Measurements from ENCODE around the gene SLC19A1. TPM values are rescaled to one million over a fixed set of nuclear protein-coding genes. Genes with fewer than 3 reads are reported as not detected.
"Not testable (repeated sequence)": the region's sequence is repeated elsewhere in the genome, so short reads cannot be mapped to it uniquely, and the experiment has no call there.

SLC19A1 gene
- total RNA-seq, 2 donors from 2014 or later: 23.3 to 110 TPM

DNA sequence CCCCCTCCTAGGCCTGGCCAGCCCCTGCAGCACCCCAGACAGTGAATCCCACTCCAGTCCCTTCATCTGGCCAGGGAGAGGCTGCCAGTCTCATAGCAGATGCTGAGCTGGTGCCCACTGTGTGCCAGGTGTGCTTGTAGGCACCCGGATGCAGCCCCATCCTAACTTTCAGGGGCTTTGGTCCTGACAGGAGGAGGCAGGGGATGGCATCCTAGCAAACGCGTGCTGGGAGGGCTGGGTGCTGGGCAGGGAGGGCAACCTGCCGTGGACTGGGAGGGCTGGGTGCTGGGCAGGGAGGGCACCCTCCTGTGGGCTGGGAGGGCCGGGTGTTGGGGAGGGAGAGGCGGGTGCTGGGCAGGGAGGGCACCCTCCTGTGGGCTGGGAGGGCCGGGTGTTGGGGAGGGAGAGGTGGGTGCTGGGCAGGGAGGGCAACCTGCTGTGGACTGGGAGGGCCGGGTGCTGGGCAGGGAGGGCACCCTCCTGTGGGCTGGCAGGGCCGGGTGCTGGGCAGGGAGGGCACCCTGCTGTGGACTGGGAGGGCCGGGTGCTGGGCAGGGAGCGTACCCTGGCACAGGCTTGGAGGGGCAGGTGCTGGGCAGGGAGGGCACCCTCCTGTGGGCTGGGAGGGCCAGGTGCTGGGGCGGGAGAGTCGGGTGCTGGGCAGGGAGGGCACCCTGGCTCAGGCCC lies 35.3 kb downstream of the SLC19A1 start:
- Mint-ChIP-seq H3K27me3 (no peaks in the 10 kb centered on the region), H3K27ac (no peak overlapping the region), H3K9me3 (no peaks in the 10 kb centered on the region), H3K4me1 (ENCODE audit: low read depth in 2 of 2) (no peaks in the 10 kb centered on the region), H3K36me3 (no peaks in the 10 kb centered on the region), H3K4me3 (no peak overlapping the region)
- ATAC-seq (no peak), DNase-seq (ENCODE audit: low spot score) (peak; percentile 57)

- ATAC-seq: no peak
- Mint-ChIP-seq H3K4me3 (no peak overlapping the region), H3K36me3 (no peaks in the 10 kb centered on the region), H3K27me3 (no peaks in the 10 kb centered on the region), H3K27ac (no peak overlapping the region), H3K9me3 (no peaks in the 10 kb centered on the region), H3K4me1 (ENCODE audit: low read depth in 2 of 2) (no peaks in the 10 kb centered on the region)
- DNase-seq (ENCODE audit: low spot score): peak; percentile 42
These were observed 35.9 kb downstream of the SLC19A1 start for GRCh38 chr21:45506241-45506817.

GRCh38 chr21:45505416-45506021 lies 36.7 kb downstream of the SLC19A1 start:
- no peak overlapping the region for H3K27ac Mint-ChIP-seq
- no peak overlapping the region for H3K4me3 Mint-ChIP-seq
- H3K27me3 Mint-ChIP-seq: no peaks in the 10 kb centered on the region
- no peaks in the 10 kb centered on the region for H3K36me3 Mint-ChIP-seq
- ATAC-seq (no peak), DNase-seq (ENCODE audit: low spot score) (peak; percentile 28)
- no peaks in the 10 kb centered on the region for H3K9me3 Mint-ChIP-seq
- H3K4me1 Mint-ChIP-seq (ENCODE audit: low read depth in 2 of 2): no peaks in the 10 kb centered on the region

DNA sequence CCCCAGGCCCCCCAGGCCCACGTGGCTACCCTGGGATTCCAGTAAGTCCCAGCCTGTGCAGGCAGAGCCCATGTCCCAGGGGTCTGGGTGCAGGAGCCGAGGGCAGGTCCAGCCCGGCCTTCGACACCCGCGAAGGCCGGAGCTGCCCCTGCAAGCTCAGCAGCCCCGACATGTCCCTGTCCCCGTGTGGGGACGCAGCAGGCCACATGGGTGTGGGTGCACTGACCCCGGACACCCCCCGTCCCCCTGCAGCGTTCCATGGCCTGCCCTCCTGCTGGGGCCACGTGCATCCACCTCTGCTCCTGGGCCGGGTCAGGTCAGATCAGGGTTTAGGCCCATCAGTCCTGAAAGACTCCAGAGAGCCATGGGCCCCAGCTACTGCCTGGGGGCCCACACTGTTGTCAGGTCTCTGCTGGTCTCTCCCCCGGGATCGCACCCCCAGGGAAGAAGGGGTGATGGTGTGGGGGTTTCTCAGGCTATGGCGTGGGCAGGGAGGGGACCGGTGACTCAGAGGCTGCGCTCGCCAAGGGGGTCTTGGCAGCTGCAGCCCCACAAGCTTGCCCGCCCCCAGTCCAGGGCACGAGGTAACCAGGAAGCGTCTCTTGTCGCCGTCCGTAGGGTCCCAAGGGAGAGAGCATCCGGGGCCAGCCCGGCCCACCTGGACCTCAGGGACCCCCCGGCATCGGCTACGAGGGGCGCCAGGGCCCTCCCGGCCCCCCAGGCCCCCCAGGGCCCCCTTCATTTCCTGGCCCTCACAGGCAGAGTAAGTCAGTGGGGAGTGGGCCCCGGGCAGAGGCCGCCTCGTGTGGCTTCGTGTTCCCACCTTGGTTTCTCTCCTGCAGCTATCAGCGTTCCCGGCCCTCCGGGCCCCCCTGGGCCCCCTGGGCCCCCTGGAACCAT lies 37.5 kb downstream of the SLC19A1 start:
- ATAC-seq: no peak
- Mint-ChIP-seq H3K4me1 (ENCODE audit: low read depth in 2 of 2) (peaks cover 3 to 4% of the 10 kb centered on the region in 2 donors), H3K4me3 (no peak overlapping the region), H3K27me3 (no peaks in the 10 kb centered on the region), H3K9me3 (no peaks in the 10 kb centered on the region), H3K36me3 (no peaks in the 10 kb centered on the region), H3K27ac (no peak overlapping the region)
- peak; percentile 58 for DNase-seq (ENCODE audit: low spot score)

DNA sequence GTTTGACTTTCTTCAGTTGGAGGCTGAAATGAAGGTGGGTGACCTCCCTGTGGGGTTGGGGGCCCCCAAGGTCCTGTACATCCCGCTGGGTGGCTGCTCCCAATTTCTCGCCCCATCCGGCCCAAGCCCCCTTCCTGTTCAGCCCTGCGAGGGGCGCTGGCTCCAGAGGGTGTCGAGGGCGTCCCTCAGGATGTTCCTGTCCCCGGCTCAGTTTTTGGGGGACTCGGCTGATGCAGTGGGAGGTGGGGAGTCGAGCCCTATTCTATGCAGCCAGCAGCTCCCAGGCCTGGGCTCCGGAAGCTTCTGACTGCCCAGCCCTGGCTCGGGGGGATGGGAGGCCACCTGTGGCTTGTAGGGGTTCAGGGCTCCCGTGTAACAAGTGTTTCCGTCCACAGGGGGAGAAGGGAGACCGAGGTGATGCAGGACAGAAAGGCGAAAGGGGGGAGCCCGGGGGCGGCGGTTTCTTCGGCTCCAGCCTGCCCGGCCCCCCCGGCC lies 38.2 kb downstream of the SLC19A1 start:
- Mint-ChIP-seq H3K4me3 (no peak overlapping the region), H3K9me3 (peaks cover 2% of the 10 kb centered on the region), H3K36me3 (no peaks in the 10 kb centered on the region), H3K27me3 (no peaks in the 10 kb centered on the region), H3K4me1 (ENCODE audit: low read depth in 2 of 2) (peaks cover 8% of the 10 kb centered on the region in 2 donors), H3K27ac (no peak overlapping the region)
- ATAC-seq: no peak
- peak; percentile 49 for DNase-seq (ENCODE audit: low spot score)

DNA sequence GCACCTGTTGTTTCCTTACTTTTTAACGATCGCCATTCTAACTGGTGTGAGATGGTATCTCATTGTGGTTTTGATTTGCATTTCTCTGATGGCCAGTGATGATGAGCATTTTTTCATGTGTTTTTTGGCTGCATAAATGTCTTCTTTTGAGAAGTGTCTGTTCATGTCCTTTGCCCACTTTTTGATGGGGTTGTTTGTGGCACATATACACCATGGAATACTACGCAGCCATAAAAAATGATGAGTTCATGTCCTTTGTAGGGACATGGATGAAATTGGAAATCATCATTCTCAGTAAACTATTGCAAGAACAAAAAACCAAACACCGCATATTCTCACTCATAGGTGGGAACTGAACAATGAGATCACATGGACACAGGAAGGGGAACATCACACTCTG lies 39.0 kb downstream of the SLC19A1 start:
- H3K36me3 Mint-ChIP-seq; DNase-seq (ENCODE audit: low spot score); H3K4me3 Mint-ChIP-seq; ATAC-seq; H3K9me3 Mint-ChIP-seq; H3K27ac Mint-ChIP-seq; H3K27me3 Mint-ChIP-seq; H3K4me1 Mint-ChIP-seq (ENCODE audit: low read depth in 2 of 2): not testable (repeated sequence)

GRCh38 chr21:45502600-45502999 lies 39.6 kb downstream of the SLC19A1 start:
- H3K4me3 Mint-ChIP-seq: no peak overlapping the region
- peaks cover 2% of the 10 kb centered on the region for H3K9me3 Mint-ChIP-seq
- H3K27me3 Mint-ChIP-seq: no peaks in the 10 kb centered on the region
- H3K4me1 Mint-ChIP-seq (ENCODE audit: low read depth in 2 of 2): peaks cover 8 to 10% of the 10 kb centered on the region in 2 donors
- peak; percentile 35 for DNase-seq (ENCODE audit: low spot score)
- H3K36me3 Mint-ChIP-seq: no peaks in the 10 kb centered on the region
- no peak for ATAC-seq
- no peak overlapping the region for H3K27ac Mint-ChIP-seq

DNA sequence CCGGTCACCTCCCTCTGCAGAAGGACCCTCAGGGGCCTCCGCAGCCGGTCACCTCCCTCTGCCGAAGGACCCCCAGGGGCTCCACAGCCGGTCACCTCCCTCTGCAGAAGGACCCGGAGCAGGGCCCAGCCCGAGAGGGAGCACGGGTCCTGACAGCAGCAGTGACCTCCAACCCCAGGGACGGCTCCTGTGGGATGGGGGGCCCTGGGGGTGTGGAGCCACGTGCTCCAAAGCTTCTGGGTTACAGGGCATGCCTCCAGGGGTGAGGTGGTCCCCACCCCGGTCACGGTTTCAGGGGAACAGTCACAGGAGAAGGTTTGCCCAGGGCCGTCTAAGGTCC lies 40.3 kb downstream of the SLC19A1 start:
- no peak overlapping the region for H3K27ac Mint-ChIP-seq
- H3K4me3 Mint-ChIP-seq: no peak overlapping the region
- peaks cover 8 to 10% of the 10 kb centered on the region in 2 donors for H3K4me1 Mint-ChIP-seq (ENCODE audit: low read depth in 2 of 2)
- ATAC-seq (no peak), DNase-seq (ENCODE audit: low spot score) (peak; percentile 55)
- peaks cover 2% of the 10 kb centered on the region for H3K9me3 Mint-ChIP-seq
- no peaks in the 10 kb centered on the region for H3K27me3 Mint-ChIP-seq
- H3K36me3 Mint-ChIP-seq: no peaks in the 10 kb centered on the region

- H3K27ac Mint-ChIP-seq; H3K4me1 Mint-ChIP-seq (ENCODE audit: low read depth in 2 of 2); H3K4me3 Mint-ChIP-seq; ATAC-seq; H3K36me3 Mint-ChIP-seq; H3K27me3 Mint-ChIP-seq; H3K9me3 Mint-ChIP-seq: not testable (repeated sequence)
- peak; percentile 58 for DNase-seq (ENCODE audit: low spot score)
These were observed 40.9 kb downstream of the SLC19A1 start for GRCh38 chr21:45501081-45502005.

DNA sequence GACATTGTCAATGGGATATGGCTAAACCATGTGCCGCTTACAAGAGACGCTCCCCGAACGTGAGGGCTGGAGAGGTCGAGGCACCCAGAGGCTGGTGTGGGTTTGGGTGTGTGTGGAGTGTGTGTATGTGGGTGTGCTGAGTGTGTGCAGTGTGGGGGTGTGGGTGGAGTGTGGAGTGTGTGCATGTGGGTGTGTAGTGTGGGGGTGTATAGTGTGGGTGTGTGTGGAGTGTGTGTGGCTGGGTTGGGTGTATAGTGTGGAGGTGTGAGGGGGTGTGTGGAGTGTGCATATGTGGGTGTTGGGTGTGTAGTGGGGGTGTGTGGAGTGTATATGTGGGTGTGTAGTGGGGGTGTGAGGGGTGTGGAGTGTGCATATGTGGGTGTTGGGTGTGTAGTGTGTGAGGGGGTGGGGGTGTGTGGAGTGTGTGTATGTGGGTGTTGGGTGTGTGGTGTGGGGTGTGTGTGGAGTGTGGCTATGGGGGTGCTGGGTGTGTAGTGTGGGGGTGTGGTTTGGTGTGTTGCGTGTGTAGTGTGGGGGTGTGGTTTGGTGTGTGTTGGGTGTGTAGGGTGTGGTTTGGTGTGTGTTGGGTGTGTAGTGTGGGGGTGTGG lies 42.2 kb downstream of the SLC19A1 start:
- no peak overlapping the region for H3K27ac Mint-ChIP-seq
- no peak overlapping the region for H3K4me3 Mint-ChIP-seq
- ATAC-seq (peak in 1 of 2 donors; percentile 23), DNase-seq (ENCODE audit: low spot score) (peak; percentile 23)
- H3K4me1 Mint-ChIP-seq (ENCODE audit: low read depth in 2 of 2): peaks cover 8 to 10% of the 10 kb centered on the region in 2 donors
- H3K27me3 Mint-ChIP-seq: no peaks in the 10 kb centered on the region
- no peaks in the 10 kb centered on the region for H3K36me3 Mint-ChIP-seq
- peaks cover 2% of the 10 kb centered on the region for H3K9me3 Mint-ChIP-seq

DNA sequence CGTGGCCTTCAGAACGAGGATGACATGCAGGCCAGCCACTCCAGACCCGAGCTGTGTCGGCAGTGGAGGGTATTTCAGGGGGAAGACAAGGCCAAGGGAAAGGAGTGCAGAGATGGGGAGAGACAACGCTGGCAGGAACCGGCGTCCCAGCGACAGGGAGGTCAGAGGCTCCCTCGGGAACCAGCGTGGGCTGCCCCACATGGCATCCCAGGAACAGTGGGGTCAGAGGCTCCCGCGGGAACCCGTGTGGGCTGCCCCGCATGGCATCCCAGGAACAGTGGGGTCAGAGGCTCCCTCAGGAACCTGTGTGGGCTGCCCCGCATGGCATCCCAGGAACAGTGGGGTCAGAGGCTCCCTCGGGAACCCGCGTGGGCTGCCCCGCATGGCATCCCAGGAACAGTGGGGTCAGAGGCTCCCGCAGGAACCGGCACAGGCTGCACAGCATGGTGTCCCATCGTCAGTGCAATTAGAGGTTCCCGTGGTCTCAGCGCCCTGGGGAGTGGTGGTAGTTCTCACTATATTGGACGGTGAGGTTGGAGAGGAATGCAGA lies 43.0 kb downstream of the SLC19A1 start:
- ATAC-seq (no peak), DNase-seq (ENCODE audit: low spot score) (peak; percentile 52)
- H3K4me1 Mint-ChIP-seq (ENCODE audit: low read depth in 2 of 2): peaks cover 8 to 10% of the 10 kb centered on the region in 2 donors
- H3K27ac Mint-ChIP-seq: peak overlapping the region in 1 of 2 donors; percentile 42
- H3K36me3 Mint-ChIP-seq: no peaks in the 10 kb centered on the region
- no peak overlapping the region for H3K4me3 Mint-ChIP-seq
- peaks cover 2% of the 10 kb centered on the region for H3K9me3 Mint-ChIP-seq
- no peaks in the 10 kb centered on the region for H3K27me3 Mint-ChIP-seq

DNA sequence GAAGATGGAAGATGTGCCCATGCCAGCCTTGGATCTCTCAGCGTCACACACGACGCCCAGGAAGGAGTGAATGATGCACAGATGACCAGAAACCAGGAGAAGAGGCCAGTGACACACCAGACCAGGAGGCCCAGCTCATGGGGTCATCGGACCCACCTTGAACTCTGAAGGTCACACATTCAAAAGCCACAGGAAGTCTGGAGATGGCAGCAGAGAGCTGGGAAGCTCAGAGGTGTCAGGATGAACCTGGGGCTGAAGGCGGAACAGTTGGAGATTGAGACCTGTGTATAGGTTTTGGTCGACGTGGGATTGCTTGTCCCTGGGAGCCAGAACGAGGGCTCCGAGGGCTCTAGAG lies 43.6 kb downstream of the SLC19A1 start:
- H3K27me3 Mint-ChIP-seq: no peaks in the 10 kb centered on the region
- H3K9me3 Mint-ChIP-seq: peaks cover 2% of the 10 kb centered on the region
- H3K4me1 Mint-ChIP-seq (ENCODE audit: low read depth in 2 of 2): peaks cover 8 to 10% of the 10 kb centered on the region in 2 donors
- DNase-seq (ENCODE audit: low spot score) (no peak), ATAC-seq (no peak)
- H3K4me3 Mint-ChIP-seq: no peak overlapping the region
- no peaks in the 10 kb centered on the region for H3K36me3 Mint-ChIP-seq
- H3K27ac Mint-ChIP-seq: peak overlapping the region in 1 of 2 donors; percentile 42

Measured in natural killer cell treated with Interleukin-12 subunit alpha and Interleukin-12 subunit beta and Interleukin-15 and Interleukin-18, amount 100 ng/mL, for 72 hours (primary cell).